ENCODE results near the gene LMTK2. TPM values are rescaled to one million over a fixed set of nuclear protein-coding genes. Genes with fewer than 3 reads are reported as not detected.

The LMTK2 gene
- total RNA-seq, 1 experiment from 2014 or later = 17.8 TPM

GRCh38 chr7:98157761-98158160, 51.1 kb downstream of the LMTK2 start:
- H3K27me3 ChIP-seq (ENCODE audit: insufficient read depth, low read length) = no peaks in the 10 kb centered on the region
- H3K4me1 ChIP-seq (ENCODE audit: control insufficient read depth in 1 of 2, insufficient read depth in 2 of 2, low read length in 2 of 2) = no peaks in the 10 kb centered on the region
- ATAC-seq (no peak), DNase-seq (ENCODE audit: low read depth, low spot score) (no peak)
- H3K4me2 ChIP-seq (ENCODE audit: low read length) = no peak overlapping the region
- ChIA-PET POLR2A (no interaction called here), RAD21 (ENCODE audit: low non-redundant PET in 1 of 2, low total read pairs in 2 of 2, uncharacterized antibody in 2 of 2, unreplicated experiment in 2 of 2) (no interaction called here), CTCF (no interaction called here)
- no peak overlapping the region for H3K4me3 ChIP-seq (replicated peaks in 1 of 2; ENCODE audit: low read depth in 1 of 2, low read length in 2 of 2)
- no peak overlapping the region for H3K9ac ChIP-seq (ENCODE audit: low read length)
- H3K9me2 ChIP-seq (ENCODE audit: insufficient read depth) = no peaks in the 10 kb centered on the region
- H3K36me3 ChIP-seq (ENCODE audit: control insufficient read depth in 1 of 2, insufficient read depth in 2 of 2, low read length in 2 of 2) = peaks cover 0 to 5% of the 10 kb centered on the region in 2 experiments; a peak in 2 of 4 replicates
- no peaks in the 10 kb centered on the region for H3K9me3 ChIP-seq (ENCODE audit: control insufficient read depth in 1 of 2, insufficient read depth in 1 of 2, low read depth in 1 of 2, low read length in 2 of 2)
- intact Hi-C loops (cut with micrococcal nuclease) = no loop called here
- H3K79me2 ChIP-seq (ENCODE audit: insufficient read depth, low read length) = no peaks in the 10 kb centered on the region
- H2AFZ ChIP-seq (ENCODE audit: low read depth, low read length, poor library complexity, severe bottlenecking) = no peak overlapping the region
- H4K20me1 ChIP-seq (ENCODE audit: insufficient read depth) = no peaks in the 10 kb centered on the region
- no peak overlapping the region for H3K27ac ChIP-seq (ENCODE audit: low read depth, low read length)
- TF ChIP-seq YY1 (IDR thresholded peaks at IDR 0.05; ENCODE audit: extremely low read depth, insufficient replicate concordance, low read depth, low read length) (no peak), JUND (IDR thresholded peaks at IDR 0.05) (no peak), ATF3 (IDR thresholded peaks at IDR 0.05) (no peak), CEBPB (IDR thresholded peaks at IDR 0.05; ENCODE audit: low read depth) (no peak), TCF7L2 (IDR thresholded peaks at IDR 0.05; ENCODE audit: borderline replicate concordance, extremely low read depth, insufficient read depth, insufficient read length) (no peak), SIN3A (IDR thresholded peaks at IDR 0.05; ENCODE audit: low read depth) (no peak), POLR2AphosphoS5 (IDR thresholded peaks at IDR 0.05; ENCODE audit: low read depth, low read length) (no peak)
- BruUV-seq (replicated peaks) = no TSS peak

GRCh38 chr7:98162758-98163157, 56.1 kb downstream of the LMTK2 start:
- DNase-seq (ENCODE audit: low read depth, low spot score) (no peak), ATAC-seq (no peak)
- Histone ChIP-seq H3K9me2 (ENCODE audit: insufficient read depth) (no peaks in the 10 kb centered on the region), H3K27ac (ENCODE audit: low read depth, low read length) (no peak overlapping the region), H3K4me2 (ENCODE audit: low read length) (no peak overlapping the region), H3K9ac (ENCODE audit: low read length) (no peak overlapping the region), H3K79me2 (ENCODE audit: insufficient read depth, low read length) (no peaks in the 10 kb centered on the region), H3K27me3 (ENCODE audit: insufficient read depth, low read length) (no peaks in the 10 kb centered on the region), H2AFZ (ENCODE audit: low read depth, low read length, poor library complexity, severe bottlenecking) (no peak overlapping the region), H3K9me3 (ENCODE audit: control insufficient read depth in 1 of 2, insufficient read depth in 1 of 2, low read depth in 1 of 2, low read length in 2 of 2) (no peaks in the 10 kb centered on the region), H3K4me1 (ENCODE audit: control insufficient read depth in 1 of 2, insufficient read depth in 2 of 2, low read length in 2 of 2) (no peaks in the 10 kb centered on the region), H4K20me1 (ENCODE audit: insufficient read depth) (no peaks in the 10 kb centered on the region), H3K4me3 (replicated peaks in 1 of 2; ENCODE audit: low read depth in 1 of 2, low read length in 2 of 2) (no peak overlapping the region), H3K36me3 (ENCODE audit: control insufficient read depth in 1 of 2, insufficient read depth in 2 of 2, low read length in 2 of 2) (no peaks in the 10 kb centered on the region)
- POLR2A ChIA-PET = no interaction called here
- intact Hi-C loops (cut with micrococcal nuclease) = loop anchor here (10.0 kb wide), 1 partner anchor 1058 kb away; no protein-coding TSS in a partner anchor
- CTCF ChIA-PET = interaction anchor here (1.9 kb wide), 1 partner anchor 141 kb away, joined by 7 read pairs; no protein-coding TSS in a partner anchor
- no TSS peak for BruUV-seq (replicated peaks)
- RAD21 ChIA-PET (ENCODE audit: low non-redundant PET in 1 of 2, low total read pairs in 2 of 2, uncharacterized antibody in 2 of 2, unreplicated experiment in 2 of 2) = no interaction called here
- TF ChIP-seq POLR2A (IDR thresholded peaks at IDR 0.05; ENCODE audit: borderline replicate concordance, extremely low read depth, insufficient read depth, insufficient read length) = no peak
- TF ChIP-seq, protein P1, sequence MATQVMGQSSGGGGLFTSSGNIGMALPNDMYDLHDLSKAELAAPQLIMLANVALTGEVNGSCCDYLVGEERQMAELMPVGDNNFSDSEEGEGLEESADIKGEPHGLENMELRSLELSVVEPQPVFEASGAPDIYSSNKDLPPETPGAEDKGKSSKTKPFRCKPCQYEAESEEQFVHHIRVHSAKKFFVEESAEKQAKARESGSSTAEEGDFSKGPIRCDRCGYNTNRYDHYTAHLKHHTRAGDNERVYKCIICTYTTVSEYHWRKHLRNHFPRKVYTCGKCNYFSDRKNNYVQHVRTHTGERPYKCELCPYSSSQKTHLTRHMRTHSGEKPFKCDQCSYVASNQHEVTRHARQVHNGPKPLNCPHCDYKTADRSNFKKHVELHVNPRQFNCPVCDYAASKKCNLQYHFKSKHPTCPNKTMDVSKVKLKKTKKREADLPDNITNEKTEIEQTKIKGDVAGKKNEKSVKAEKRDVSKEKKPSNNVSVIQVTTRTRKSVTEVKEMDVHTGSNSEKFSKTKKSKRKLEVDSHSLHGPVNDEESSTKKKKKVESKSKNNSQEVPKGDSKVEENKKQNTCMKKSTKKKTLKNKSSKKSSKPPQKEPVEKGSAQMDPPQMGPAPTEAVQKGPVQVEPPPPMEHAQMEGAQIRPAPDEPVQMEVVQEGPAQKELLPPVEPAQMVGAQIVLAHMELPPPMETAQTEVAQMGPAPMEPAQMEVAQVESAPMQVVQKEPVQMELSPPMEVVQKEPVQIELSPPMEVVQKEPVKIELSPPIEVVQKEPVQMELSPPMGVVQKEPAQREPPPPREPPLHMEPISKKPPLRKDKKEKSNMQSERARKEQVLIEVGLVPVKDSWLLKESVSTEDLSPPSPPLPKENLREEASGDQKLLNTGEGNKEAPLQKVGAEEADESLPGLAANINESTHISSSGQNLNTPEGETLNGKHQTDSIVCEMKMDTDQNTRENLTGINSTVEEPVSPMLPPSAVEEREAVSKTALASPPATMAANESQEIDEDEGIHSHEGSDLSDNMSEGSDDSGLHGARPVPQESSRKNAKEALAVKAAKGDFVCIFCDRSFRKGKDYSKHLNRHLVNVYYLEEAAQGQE (IDR thresholded peaks at IDR 0.05; ENCODE audit: low read depth) = no peak
- TF ChIP-seq CBX3 (IDR thresholded peaks at IDR 0.05; ENCODE audit: low read depth) = no peak
- no peak for TF ChIP-seq FOSL1 (IDR thresholded peaks at IDR 0.05; ENCODE audit: low read depth)
- TF ChIP-seq, protein P2, sequence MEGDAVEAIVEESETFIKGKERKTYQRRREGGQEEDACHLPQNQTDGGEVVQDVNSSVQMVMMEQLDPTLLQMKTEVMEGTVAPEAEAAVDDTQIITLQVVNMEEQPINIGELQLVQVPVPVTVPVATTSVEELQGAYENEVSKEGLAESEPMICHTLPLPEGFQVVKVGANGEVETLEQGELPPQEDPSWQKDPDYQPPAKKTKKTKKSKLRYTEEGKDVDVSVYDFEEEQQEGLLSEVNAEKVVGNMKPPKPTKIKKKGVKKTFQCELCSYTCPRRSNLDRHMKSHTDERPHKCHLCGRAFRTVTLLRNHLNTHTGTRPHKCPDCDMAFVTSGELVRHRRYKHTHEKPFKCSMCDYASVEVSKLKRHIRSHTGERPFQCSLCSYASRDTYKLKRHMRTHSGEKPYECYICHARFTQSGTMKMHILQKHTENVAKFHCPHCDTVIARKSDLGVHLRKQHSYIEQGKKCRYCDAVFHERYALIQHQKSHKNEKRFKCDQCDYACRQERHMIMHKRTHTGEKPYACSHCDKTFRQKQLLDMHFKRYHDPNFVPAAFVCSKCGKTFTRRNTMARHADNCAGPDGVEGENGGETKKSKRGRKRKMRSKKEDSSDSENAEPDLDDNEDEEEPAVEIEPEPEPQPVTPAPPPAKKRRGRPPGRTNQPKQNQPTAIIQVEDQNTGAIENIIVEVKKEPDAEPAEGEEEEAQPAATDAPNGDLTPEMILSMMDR (IDR thresholded peaks at IDR 0.05 in 2 of 3, conservative IDR thresholded peaks at IDR 0.05 in 1 of 3; ENCODE audit: borderline replicate concordance in 1 of 3, insufficient read depth in 1 of 3, low read depth in 2 of 3, low read length in 2 of 3) = no peak
- TF ChIP-seq CEBPB (IDR thresholded peaks at IDR 0.05; ENCODE audit: low read depth) = no peak
- no peak for TF ChIP-seq MAX (IDR thresholded peaks at IDR 0.05)
- TF ChIP-seq EZH2phosphoT487 (IDR thresholded peaks at IDR 0.05; ENCODE audit: borderline replicate concordance) = no peak
- no peak for TF ChIP-seq EGR1 (IDR thresholded peaks at IDR 0.05; ENCODE audit: low read depth)
- TF ChIP-seq SRF (IDR thresholded peaks at IDR 0.05; ENCODE audit: low read depth) = no peak

All from HCT116 (cell line).